HCT116 (cell line): ENCODE measurements around the gene OVOL2.

Source experiments
- CEBPB ChIP-seq: IDR thresholded peaks from 2 replicates; pipeline ENCODE4 v1.6.1; 2012; ENCODE audit warnings: low read depth
- EZH2 ChIP-seq: fragments of 200-600 bp; sonication (generic); IDR thresholded peaks from 2 replicates; pipeline ENCODE4 v1.6.1; 2017; ENCODE audit warnings: antibody characterized with exemption, mixed run types
- JUND ChIP-seq: IDR thresholded peaks from 2 replicates; pipeline ENCODE4 v1.6.1; 2012
- POLR2A ChIP-seq: IDR thresholded peaks from 2 replicates; pipeline ENCODE4 v1.7.0; 2011; ENCODE audit warnings: borderline replicate concordance; ENCODE audit not compliant: insufficient read depth, insufficient read length; ENCODE audit errors: extremely low read depth
- POLR2AphosphoS5 ChIP-seq: IDR thresholded peaks from 2 replicates; pipeline ENCODE4 v1.6.1; 2011; ENCODE audit warnings: mild to moderate bottlenecking, low read depth, low read length, moderate library complexity
- RAD21 ChIP-seq: IDR thresholded peaks from 2 replicates; pipeline ENCODE4 v1.6.1; 2012; ENCODE audit warnings: low read depth, mild to moderate bottlenecking
- SP1 ChIP-seq: IDR thresholded peaks from 2 replicates; pipeline ENCODE4 v1.6.1; 2012; ENCODE audit warnings: low read depth
- ZBTB33 ChIP-seq: IDR thresholded peaks from 2 replicates; pipeline ENCODE4 v1.6.1; 2011; ENCODE audit warnings: mild to moderate bottlenecking, low read length, moderate library complexity; ENCODE audit not compliant: insufficient replicate concordance; ENCODE audit errors: extremely low read depth
- ZNF274 ChIP-seq: fragments of 200-500 bp; sonication (Bioruptor generic); IDR thresholded peaks from 2 replicates; pipeline ENCODE4 v1.6.1; 2014; ENCODE audit warnings: mild to moderate bottlenecking, low read depth, low read length, inconsistent platforms
- TF ChIP-seq, protein P1 (sequence below), 3 experiments: fragments of 200-600 bp in 1 of 3; sonication (generic) in 1 of 3; IDR thresholded peaks in 2 of 3; conservative IDR thresholded peaks in 1 of 3; 2 replicates each; pipeline ENCODE4 v1.5.1; 2012 to 2017; ENCODE audit warnings: low read depth in 2 of 3, low read length in 2 of 3, antibody characterized with exemption in 1 of 3, borderline replicate concordance in 1 of 3, control low read depth in 1 of 3, mild to moderate bottlenecking in 1 of 3, mixed read lengths in 1 of 3, mixed run types in 1 of 3, moderate library complexity in 1 of 3; ENCODE audit not compliant: insufficient read depth in 1 of 3
- TF ChIP-seq, protein P2 (sequence below): IDR thresholded peaks from 2 replicates; pipeline ENCODE4 v1.6.1; 2012; ENCODE audit warnings: low read depth
- TF ChIP-seq, protein P3 (sequence below): IDR thresholded peaks from 2 replicates; pipeline ENCODE4 v1.6.1; 2012

DNA sequence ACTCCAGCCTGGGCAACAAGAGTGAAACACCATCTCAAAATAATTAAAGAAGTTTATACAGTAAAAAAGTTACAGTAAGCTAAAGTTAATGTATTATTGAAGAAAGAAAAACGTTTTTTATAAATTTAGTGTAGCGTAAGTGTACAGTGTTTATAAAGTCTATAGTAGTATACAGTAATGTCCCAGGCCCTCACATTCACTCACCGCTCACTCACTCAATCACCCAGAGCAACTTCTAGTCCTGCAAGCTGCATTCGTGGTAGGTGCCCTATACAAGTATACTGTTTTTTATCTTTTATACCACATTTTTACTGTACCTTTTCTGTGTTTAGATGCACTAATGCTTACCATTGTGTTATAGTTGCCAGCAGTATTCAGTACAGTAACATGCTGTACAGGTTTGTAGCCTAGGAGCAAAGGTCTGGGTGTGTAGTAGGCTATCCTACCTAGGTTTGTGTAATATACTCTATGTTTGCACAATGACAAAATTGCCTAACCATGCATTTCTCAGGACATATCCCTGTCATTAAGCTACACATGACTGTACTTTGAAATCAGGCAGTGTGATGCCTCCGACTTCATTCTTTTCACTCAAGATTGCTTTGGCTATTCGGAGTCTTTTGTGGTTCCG is 72.2 kb downstream of the OVOL2 start:
- no peak for TF ChIP-seq CEBPB
- no peak for TF ChIP-seq SP1
- no peak for TF ChIP-seq EZH2
- TF ChIP-seq, protein P1, sequence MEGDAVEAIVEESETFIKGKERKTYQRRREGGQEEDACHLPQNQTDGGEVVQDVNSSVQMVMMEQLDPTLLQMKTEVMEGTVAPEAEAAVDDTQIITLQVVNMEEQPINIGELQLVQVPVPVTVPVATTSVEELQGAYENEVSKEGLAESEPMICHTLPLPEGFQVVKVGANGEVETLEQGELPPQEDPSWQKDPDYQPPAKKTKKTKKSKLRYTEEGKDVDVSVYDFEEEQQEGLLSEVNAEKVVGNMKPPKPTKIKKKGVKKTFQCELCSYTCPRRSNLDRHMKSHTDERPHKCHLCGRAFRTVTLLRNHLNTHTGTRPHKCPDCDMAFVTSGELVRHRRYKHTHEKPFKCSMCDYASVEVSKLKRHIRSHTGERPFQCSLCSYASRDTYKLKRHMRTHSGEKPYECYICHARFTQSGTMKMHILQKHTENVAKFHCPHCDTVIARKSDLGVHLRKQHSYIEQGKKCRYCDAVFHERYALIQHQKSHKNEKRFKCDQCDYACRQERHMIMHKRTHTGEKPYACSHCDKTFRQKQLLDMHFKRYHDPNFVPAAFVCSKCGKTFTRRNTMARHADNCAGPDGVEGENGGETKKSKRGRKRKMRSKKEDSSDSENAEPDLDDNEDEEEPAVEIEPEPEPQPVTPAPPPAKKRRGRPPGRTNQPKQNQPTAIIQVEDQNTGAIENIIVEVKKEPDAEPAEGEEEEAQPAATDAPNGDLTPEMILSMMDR (IDR thresholded peaks at IDR 0.05 in 2 of 3, conservative IDR thresholded peaks at IDR 0.05 in 1 of 3; ENCODE audit: borderline replicate concordance in 1 of 3, insufficient read depth in 1 of 3, low read depth in 2 of 3, low read length in 2 of 3): no peak
- no peak for TF ChIP-seq POLR2AphosphoS5
- no peak for TF ChIP-seq RAD21
- TF ChIP-seq, protein P2, sequence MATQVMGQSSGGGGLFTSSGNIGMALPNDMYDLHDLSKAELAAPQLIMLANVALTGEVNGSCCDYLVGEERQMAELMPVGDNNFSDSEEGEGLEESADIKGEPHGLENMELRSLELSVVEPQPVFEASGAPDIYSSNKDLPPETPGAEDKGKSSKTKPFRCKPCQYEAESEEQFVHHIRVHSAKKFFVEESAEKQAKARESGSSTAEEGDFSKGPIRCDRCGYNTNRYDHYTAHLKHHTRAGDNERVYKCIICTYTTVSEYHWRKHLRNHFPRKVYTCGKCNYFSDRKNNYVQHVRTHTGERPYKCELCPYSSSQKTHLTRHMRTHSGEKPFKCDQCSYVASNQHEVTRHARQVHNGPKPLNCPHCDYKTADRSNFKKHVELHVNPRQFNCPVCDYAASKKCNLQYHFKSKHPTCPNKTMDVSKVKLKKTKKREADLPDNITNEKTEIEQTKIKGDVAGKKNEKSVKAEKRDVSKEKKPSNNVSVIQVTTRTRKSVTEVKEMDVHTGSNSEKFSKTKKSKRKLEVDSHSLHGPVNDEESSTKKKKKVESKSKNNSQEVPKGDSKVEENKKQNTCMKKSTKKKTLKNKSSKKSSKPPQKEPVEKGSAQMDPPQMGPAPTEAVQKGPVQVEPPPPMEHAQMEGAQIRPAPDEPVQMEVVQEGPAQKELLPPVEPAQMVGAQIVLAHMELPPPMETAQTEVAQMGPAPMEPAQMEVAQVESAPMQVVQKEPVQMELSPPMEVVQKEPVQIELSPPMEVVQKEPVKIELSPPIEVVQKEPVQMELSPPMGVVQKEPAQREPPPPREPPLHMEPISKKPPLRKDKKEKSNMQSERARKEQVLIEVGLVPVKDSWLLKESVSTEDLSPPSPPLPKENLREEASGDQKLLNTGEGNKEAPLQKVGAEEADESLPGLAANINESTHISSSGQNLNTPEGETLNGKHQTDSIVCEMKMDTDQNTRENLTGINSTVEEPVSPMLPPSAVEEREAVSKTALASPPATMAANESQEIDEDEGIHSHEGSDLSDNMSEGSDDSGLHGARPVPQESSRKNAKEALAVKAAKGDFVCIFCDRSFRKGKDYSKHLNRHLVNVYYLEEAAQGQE: no peak
- no peak for TF ChIP-seq POLR2A
- no peak for TF ChIP-seq ZNF274
- no peak for TF ChIP-seq ZBTB33
- TF ChIP-seq, protein P3, sequence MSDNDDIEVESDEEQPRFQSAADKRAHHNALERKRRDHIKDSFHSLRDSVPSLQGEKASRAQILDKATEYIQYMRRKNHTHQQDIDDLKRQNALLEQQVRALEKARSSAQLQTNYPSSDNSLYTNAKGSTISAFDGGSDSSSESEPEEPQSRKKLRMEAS: no peak
- TF ChIP-seq JUND: no peak
